HS-27A (cell line): Measurements from ENCODE around the gene ZNF304.
"Not testable (repeated sequence)": the region's sequence is repeated elsewhere in the genome, so short reads cannot be mapped to it uniquely, and the experiment has no call there.

Experiments
- DNase-seq: peaks from one replicate; pipeline ENCODE4 v3.0.0-alpha.2; 2012; ENCODE audit warnings: low read depth, missing footprints

ZNF304 gene

GRCh38 chr19:57362419-57362818, 11.3 kb downstream of the ZNF304 start:
- DNase-seq = no peak

GRCh38 chr19:57362997-57363687, 12.1 kb downstream of the ZNF304 start, which contains the start of the genes TRAPPC2B and ZNF547:
TSS of gene TRAPPC2B (plus strand) at chr19:57363551. CDS start at chr19:57364834, 1,283 bp downstream.
TSS of gene ZNF547 (plus strand) at chr19:57363551. CDS start at chr19:57368556, 5,005 bp downstream.
- peak; percentile 99 for DNase-seq

GRCh38 chr19:57363688-57364181, 12.7 kb downstream of the ZNF304 start:
- no peak for DNase-seq

- no peak for DNase-seq
These were observed 15.7 kb downstream of the ZNF304 start for GRCh38 chr19:57366776-57367175.

- DNase-seq = no peak
These were observed 23.1 kb downstream of the ZNF304 start for GRCh38 chr19:57374179-57374578.

- not testable (repeated sequence) for DNase-seq
These were observed 23.6 kb downstream of the ZNF304 start for GRCh38 chr19:57374647-57375046.

- no peak for DNase-seq
These were observed 25.1 kb downstream of the ZNF304 start for GRCh38 chr19:57376151-57376550.

GRCh38 chr19:57377498-57378146, 26.6 kb downstream of the ZNF304 start:
- DNase-seq = no peak

- no peak for DNase-seq
These were observed 29.9 kb downstream of the ZNF304 start for GRCh38 chr19:57380923-57381322.

- DNase-seq = no peak
These were observed 31.9 kb downstream of the ZNF304 start for GRCh38 chr19:57382806-57383488.

- no peak for DNase-seq
These were observed 38.2 kb downstream of the ZNF304 start for GRCh38 chr19:57389194-57389729.

GRCh38 chr19:57389730-57390598, 38.9 kb downstream of the ZNF304 start, which contains the start of gene ZNF548:
TSS of gene ZNF548 (plus strand) at chr19:57389854. CDS start at chr19:57390100, 246 bp downstream.
- DNase-seq = peak; percentile 99

GRCh38 chr19:57395710-57396109, 44.6 kb downstream of the ZNF304 start:
- no peak for DNase-seq

GRCh38 chr19:57398868-57399267, 47.8 kb downstream of the ZNF304 start:
- no peak for DNase-seq

GRCh38 chr19:57403737-57404563, 52.9 kb downstream of the ZNF304 start:
- DNase-seq = no peak

- no peak for DNase-seq
These were observed 55.5 kb downstream of the ZNF304 start for GRCh38 chr19:57406516-57407123.
